HCEC 1CT (cell line): ENCODE results near the gene CAB39.

Experiments
- DNase-seq: peaks from one replicate; pipeline ENCODE4 v3.0.0-alpha.2; 2017

The CAB39 gene

GRCh38 chr2:230864605-230865306 is 152.1 kb downstream of the CAB39 start, which contains the start of gene ITM2C:
ITM2C (plus strand) TSS chr2:230864942; CDS start chr2:230865026, 84 bp downstream.
- DNase-seq = peak; percentile 23

GRCh38 chr2:230865307-230865765 is 152.7 kb downstream of the CAB39 start:
- no peak for DNase-seq

DNA sequence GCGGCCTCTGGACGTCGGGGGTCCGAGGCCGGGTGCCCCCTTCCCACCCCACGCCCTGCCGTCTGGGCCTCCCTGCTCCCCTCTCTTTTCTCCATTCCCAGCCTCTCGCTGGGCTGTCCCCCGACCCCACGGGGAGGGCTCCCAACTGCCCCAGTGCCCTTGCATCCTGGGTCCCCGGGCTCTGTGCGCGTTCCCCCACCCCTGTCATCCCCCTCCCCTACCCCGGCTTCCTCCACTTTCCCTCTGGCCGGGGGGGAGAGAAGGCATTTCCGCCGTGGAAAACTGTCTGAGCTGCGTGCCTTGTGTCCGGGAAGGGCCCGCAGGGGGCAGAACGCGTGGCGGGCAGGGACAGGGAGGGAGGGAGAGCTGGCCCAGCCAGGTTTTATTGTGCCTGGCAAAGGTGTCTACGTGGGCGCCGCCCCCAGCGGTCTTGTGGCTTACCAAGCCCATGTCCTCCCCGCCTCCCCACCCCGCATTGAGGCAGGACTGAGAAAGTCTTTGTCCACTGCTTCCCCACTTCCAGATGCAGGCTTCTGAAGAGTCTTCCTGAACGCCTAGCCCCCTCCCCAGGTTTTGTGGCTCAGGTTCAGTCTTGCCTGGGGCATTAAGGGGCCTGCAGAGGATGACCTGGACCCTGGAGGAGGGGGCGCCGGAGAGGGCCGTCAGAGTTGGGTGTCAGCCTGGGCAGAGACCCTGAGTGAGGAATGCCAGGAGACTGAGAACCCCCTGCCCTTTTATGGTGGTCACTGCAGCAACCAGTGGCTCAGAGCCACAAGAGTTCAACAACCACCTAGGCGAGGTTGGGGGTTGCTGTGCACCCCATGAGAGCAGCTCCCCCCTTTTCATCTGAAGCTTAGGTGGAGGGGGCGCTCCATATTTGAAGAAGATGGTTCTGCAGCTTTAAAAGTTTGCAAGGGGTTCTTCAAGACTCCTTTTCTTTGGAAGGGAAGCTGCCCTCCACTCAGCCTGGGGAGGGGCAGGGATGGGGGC is 153.4 kb downstream of the CAB39 start:
- DNase-seq = no peak

DNA sequence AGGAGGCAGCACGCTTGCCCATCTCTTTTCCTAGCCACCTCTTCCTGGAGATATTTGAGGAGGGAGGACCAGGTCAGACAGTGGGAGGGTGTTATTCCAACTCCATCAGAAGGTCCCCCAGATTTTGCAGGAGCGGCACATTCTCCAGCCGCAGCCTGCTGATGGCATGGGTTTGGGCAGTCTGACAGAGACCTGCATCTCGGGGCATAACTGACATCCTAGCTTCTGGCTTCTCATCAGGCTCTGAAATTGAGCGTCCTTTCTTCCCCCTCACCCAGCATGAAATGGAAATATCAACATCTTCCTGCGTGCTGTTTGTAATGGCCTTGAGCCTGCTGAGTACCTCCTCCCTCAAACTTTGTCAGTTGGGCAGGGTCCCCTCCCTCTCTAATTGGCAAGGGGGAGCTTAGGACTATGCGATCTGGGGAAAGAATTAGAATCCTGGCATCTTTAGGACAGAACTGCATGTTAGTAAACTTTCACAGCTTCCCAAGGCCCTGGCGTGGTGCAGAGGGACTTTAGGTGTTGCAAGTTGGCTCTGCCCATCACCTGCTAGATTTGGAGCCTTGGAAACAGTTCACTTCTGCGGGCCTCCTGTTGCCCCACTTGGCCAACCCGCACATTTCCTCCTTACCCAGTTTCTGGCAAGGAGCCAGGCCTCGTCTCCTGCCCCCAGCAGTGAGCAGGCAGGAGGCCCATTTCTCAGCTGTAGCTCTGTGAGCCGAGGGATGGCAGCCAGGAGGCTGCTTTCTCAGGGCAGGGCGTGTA is 154.3 kb downstream of the CAB39 start:
- DNase-seq = no peak

- DNase-seq = no peak
These were observed 155.7 kb downstream of the CAB39 start for GRCh38 chr2:230868161-230868946.

GRCh38 chr2:230868947-230869913 is 156.6 kb downstream of the CAB39 start:
- DNase-seq = no peak

DNA sequence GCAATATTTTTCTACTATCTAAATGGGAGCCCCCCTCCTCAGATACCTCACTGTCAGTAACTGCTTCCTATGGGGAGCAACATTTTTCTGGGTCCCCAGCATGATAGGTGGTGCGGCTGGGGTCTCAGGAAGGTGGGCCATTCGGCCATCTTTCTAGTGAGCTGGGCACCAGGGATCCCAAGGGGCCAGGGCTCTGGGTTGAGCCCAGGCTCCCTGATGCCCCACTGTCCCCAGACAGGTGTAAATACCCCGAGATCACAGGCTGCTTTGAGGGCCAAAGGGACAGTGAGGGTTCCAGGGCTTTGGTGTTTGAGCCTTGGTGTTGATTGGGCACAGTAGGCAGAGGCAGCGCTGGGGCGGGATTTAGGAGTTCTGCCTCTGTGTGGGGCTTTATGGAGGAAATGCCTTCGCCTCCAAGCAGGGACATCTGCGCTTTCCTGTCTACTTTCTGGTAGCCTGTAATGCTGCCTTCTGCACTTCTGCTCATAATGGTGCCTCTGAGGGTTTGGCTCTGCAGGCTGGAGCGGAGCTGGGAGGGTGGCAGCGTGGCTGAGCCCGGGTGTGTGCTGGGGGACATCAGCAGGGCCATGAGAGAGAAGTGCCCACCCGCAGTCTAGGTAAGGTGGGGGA is 157.4 kb downstream of the CAB39 start:
- no peak for DNase-seq
